HG02885 (cell line): ENCODE data around the gene SHFL.

ENCODE experiments used
- ATAC-seq: cut with Tn5 transposase; IDR thresholded peaks from one replicate; pipeline ENCODE4 v1.9.1; 2021; ENCODE audit warnings: mild to moderate bottlenecking; ENCODE audit not compliant: unreplicated experiment, poor library complexity

Gene SHFL

DNA sequence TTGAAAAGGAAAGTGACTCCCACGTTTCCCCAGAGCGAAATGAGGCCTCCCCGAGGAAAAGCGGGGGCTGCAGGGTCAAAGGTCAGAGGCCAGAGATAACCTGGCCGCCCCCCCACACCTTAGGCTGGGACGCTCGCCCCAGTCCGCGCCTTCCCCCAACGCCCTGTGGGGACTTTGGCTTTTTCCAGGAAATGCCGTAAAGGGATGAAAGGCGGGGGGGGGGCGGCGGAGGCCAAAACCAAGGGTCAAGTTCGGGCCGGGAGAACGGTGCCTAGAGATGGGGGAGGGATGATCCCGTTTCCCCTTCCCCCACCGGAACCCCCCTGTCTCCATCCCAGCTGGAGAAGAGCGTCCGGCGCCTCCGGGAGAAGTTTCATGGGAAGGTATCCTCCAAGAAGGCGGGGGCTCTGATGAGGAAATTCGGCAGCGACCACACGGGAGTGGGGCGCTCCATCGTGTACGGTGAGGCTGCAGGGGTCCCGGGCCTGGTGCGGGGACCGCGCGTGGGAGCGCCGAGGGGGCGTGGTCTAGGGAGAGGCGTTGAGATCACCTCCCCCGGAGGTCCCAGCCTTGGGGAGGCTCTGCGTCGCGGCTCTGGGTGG, 575 bp downstream of the SHFL start:
- ATAC-seq, result peak; percentile 11

DNA sequence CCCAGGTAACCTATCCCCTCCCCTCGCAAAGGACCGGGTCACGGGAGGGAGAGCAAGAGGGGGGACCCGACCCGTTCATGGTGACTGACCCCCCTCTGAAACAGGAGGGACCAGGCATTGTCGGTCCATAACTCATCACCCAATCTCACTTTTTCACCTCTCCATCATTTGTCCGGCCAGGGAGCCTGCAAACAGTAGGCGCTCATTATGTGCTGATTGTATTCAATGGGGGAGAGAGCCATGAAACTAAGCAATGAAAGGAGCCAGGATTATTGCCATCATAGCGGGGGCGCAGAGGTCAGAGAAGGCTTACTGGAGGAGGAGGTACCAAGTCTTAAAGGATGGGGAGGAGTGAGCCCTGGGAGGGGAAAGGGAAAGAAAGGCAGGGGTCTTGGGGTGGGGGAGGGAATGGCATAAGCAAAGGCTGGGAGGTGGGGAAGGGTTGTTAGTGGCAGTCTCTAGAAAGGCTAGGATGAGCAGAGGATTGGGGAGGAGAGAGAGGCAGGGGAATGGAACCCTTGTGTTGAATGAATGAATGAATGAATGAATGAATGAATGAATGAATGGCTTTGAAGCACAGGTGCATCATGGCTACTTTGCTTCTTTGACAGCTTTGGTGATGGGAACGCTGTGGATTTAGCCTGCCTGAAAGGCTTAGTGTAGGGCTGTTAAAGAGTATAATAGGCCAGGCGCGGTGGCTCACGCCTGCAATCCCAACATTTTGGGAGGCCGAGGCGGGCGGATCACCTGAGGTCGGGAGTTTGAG, 1.4 kb downstream of the SHFL start:
- ATAC-seq, result no peak

DNA sequence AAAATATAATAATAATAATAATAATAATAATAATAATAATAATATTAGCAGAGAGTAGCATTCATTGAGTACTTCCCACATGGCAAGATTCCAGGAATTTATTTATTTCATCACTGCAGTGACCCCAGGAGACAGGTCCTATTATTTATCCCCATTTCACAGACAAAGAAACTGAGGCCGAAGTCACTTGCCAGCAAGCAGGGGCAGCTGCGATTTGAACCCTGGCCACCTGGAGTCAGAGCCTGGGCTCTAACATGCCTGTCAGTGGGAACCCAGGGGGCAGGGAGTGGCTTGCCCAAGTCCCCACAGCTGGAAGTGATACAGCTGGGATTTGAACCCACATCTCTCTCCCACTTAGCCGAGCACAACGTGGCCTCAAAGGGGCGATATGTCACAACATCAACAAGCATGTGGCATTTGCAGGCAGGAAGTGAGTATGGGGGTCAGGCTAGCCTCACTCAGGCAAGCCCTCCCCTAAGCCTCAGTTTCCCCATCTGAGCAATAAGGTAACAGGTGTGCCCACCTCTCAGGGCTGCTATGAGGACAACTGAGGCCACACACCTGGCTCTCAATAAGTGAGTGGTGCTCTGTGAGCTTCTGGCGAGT, 2.9 kb downstream of the SHFL start:
- ATAC-seq, result no peak

DNA sequence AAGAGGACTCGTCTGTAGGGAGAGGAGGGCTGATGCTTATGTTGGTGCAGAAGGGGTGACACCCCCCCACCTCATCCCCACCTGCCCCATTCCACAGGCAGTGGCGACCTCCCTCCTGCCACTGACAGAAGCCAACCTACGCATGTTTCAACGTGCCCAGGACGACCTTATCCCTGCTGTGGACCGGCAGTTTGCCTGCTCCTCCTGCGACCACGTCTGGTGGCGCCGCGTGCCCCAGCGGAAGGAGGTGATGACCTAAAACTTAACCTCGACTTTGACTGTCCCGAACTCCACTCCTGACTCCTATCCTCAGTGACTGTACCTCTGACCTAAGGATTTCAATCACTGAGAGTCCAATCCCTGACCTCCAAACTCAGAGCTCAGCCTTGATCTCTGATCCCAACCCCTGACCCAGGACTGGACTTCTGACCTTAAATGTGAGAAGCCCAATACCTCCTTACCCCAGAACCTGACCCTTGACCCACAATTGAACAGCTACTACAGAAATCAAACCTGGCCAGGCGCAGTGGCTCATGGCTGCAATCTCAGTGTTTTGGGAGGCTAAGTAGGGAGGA, 3.8 kb downstream of the SHFL start:
- no peak for ATAC-seq

DNA sequence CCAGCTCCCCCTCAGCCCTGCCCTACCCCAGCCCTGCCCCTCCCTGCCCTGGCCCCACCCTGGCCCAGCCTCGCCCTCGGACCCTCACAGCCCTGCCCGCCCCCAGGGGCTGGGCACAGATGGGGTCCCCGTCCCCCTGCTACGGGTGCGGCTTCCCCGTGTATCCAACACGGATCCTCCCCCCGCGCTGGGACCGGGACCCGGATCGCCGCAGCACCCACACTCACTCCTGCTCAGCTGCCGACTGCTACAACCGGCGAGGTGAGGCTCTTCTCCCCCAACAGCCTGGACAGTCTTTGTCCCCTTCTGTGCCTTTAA, 5.2 kb downstream of the SHFL start:
- ATAC-seq, result no peak

DNA sequence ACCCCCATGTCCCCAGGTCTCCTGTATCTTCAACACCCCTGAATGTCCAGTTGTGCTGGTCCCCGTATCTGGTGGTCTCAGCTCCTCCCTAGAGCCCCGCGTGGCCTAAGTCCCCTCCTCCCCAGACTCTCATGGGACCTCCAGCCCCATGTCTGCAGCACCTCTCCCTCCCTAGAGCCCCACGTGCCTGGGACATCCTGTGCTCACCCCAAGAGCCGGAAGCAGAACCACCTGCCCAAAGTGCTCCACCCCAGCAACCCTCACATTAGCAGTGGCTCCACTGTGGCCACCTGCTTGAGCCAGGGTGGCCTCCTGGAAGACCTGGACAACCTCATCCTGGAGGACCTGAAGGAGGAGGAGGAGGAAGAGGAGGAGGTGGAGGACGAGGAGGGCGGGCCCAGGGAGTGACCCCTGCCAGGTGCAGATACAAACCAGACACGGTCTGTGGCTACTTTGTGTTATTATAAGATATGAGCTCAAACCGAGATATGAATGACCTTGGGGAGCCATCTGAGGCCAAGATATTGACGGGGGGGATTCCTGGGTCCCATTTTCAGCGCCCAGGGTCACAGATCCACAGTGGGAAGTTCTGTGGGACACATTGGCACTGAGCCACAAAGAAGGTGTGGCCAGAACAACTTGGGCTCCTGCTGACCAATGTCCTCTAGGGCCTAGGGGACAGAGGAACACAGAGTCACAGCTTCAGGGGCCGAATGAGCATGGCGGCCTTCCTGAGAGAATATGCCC, 6.0 kb downstream of the SHFL start:
- no peak for ATAC-seq

DNA sequence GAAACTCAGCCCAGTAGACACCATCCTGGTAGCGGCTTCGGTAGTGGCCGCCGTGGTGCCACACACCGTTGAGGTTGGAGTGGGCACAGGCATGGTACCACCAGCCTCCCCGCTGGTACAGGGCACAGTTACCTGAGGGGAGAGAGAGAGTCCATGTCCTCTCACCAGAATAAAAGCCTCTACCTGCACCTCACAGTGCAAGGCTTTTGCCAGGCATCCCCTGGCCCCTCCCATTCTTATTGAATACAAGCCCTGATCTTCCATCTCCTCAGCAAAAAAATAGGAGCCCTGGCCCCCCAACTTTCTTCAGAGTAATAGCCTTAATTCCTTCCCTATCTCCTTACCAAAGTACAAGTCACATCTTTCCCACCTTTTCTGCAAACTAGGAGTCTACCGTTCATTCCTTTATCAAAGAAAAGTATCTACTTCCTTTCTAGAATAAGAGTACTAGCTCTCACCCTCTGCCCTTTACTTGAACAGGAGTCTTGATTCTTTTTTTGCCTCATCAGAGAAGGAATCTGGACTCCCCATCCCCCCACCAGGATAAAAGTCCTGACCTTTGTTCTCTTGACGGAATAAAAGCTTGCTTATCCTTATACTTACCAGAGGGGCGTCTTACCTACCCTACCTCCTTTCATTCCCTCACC, 6.7 kb downstream of the SHFL start:
- ATAC-seq, result no peak

DNA sequence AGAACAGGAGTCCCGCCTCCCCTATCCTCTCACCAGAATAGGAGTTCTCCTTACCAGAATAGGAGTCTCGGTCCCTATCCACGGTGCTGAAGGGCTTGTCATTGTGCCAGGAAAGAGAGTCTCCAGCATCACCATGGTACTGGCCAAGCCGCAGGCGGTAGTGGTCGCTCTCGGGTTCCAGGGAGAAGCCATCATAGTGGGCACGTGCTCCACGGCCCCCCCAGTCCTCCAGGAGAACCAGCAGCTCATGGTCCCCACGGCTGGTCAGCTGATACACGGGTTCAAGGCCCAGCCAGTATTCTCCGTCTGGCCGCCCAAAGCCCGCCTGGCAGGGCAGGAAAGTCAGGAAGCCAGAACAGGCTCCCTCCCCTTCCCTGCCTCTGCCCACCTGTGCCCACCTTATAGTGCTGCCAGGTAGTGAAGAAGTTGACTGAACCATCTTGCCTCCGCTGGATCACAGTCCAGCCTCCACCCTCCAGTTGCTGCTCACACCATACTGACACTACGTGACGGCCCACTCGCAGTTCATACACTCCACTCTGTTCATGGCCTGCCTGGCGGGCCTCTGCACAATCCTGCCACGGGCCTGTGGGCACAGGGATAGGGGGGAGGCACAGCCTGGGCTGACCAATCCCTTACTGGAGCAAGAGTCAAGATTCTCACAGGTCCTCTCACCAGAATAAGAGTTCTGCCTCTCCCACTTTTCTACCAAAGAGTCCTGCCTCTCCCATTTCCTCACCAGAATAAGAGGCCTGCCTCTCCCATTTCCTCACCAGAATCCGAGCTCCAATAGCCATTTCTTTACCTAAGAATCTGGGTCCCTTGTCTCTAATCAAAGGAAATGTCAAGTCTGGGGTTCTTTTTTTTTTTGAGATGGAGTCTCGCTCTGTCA, 7.4 kb downstream of the SHFL start:
- no peak for ATAC-seq

DNA sequence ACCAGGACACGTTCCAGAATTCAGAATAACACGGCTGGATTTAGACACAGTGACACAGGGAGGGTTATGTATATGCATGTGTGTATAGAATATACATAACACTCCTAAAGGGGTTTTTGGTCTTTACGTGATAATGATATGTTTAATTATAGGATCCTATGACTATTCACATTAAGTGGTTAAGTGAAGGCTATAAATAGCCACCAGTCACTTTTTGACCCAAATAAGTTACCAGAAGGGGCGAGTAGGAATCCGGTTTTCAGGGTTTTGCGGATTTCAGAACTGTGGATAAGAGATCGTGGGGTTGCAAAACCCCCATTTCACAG, 9.5 kb downstream of the SHFL start:
- no peak for ATAC-seq

DNA sequence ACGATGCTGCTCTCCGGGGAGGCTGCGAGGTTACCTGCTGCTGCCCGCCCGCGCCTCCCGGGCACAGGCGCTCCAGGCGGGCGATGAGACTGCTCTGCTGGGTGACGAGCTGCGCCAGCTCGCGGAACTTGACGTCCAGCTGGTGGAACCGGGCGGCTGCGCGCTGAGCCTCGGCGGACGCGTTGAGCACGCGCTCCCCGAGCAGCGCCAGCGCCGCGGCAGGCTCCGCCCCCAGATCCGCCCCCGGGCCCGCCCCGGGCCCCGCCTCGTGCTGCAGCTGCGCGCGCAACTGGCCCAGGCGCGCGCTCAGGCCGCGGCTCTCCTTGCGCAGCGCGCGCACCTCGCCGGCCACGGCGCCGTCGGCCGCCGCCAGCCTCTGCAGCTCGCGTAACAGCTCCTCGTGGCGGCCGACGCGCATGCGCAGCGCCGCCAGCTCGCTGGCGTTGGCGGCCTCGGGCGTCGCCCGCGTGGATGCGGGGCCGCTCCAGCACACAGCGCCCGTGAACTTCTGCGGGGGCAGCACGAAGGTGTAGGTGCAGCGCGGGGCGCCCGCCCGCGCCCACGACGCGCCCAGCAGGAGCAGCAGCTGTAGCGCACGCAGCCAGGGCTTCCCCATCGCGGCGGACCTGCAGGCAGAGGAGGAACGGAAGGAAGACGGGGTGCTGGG, 10.0 kb downstream of the SHFL start:
- ATAC-seq, result peak; percentile 85

DNA sequence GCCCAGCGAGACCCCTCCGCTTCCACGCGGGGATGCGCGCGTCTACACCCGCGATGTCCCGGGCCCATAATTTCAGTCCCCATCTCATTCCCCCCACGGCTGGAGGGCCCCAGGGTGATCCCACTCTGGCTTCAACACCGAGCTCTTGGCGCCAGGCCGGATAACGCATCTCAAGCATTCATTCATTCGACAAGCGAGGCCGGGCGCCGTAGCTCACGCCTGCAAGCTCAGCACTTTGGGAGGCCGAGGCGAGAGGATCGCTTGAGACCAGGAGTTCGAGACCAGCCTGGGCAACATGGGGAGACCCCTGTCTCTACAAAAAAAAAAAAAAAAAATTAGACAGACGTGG, 10.5 kb downstream of the SHFL start:
- ATAC-seq, result no peak

DNA sequence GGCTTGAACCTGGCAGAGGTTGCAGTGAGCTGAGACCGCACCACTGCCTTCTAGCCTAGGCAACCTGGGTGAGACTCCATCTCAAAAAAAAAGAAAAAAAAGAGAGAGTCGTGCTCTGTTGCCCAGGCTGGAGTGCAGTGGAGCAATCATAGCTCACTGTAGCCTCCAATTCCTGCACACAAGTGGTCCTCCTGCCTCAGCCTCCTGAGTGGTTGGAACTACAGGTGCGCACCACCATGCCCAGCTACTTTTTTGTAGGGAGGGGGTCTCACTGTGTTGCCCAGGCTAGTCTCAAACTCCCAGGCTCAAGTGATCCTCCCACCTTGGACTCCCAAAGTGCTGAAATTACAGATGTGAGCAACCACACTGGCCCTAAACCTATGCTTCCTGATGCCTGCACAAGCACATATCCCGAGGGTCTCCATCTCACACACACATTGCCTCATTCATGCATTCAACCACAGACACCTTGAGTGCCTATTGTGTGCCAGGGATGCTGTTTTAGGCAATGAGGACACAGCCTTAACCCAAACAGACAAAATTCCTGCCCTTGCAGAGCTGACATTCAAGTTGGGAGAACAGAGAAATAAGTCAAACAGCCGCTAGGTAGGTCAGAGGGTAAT, 14.2 kb downstream of the SHFL start:
- ATAC-seq, result no peak

DNA sequence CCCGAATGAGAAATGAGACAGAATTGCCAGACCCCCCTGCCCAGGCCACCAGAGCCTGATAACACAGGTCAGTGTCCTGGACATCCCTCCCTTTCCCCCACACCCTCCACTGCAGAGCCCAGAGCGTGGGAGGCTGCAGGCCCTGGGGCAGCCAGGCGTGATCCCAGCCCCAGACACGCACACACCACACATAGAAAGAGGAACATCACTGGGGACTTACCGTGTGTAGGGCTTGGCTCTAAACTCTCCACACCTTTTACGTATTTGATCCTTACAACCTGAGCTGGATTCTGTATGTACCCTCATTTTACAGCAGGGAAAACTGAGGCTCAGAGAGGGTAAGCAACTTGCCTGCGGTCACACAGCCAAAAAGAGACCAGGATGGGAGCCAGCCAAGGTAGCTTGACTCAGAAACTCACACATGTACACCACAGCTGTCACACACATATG, 16.7 kb downstream of the SHFL start:
- ATAC-seq, result peak; percentile 36

DNA sequence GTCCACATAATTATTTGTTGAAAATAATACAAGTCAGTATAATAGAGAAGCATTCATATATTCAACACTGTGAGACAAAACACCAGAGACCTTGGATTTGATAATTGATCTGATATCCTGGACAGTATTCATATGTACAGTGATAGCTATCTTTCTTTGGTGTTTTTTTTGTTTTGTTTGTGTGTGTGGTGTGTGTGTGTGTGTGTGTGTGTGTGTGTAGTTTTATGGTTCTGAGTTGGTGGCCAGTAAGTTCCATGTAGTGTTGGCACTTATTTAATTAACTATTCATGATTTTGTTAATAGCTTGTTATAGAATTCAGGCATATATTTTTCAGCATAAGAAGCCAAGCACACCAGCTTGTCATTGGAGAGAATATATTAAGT, 18.0 kb downstream of the SHFL start:
- ATAC-seq, result no peak

DNA sequence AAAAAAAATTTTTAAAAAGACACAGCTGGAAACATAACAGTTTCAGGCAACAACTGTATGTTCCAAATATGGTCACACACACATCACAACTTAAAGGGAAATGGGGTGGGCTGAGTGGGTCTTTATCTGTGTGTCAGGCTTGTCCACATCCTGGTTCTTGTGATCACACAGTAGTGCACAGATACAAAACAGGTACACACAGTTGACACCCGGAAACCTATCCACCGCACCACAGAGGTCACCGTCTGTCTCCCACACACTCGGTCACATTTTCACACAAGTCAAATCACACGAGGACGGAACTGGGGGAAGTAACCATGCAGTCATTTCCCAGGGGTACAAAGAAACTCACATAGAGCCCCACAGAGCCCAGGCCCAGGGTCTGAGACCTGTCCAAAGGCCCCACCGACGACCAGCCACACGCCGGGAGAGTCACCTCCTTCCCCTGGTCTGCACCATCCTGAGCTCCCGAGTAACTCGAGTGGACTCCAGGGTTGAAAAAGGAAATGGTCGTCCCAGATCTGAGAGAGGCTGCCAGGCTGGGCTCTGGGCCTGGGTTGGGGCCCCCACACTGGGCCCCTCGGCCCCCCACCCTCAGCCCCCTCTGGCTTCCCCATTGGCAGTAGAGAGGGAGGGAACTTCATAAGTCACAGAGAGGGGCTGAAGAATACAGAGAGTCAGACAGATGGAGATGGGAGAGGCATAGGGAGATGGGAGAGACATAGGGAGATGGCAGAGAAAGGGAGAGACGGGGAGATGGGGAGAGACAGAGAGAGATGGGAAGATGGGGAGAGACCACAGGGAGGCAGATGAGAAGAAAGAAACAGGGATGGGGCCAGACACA, 18.8 kb downstream of the SHFL start:
- ATAC-seq, result no peak

DNA sequence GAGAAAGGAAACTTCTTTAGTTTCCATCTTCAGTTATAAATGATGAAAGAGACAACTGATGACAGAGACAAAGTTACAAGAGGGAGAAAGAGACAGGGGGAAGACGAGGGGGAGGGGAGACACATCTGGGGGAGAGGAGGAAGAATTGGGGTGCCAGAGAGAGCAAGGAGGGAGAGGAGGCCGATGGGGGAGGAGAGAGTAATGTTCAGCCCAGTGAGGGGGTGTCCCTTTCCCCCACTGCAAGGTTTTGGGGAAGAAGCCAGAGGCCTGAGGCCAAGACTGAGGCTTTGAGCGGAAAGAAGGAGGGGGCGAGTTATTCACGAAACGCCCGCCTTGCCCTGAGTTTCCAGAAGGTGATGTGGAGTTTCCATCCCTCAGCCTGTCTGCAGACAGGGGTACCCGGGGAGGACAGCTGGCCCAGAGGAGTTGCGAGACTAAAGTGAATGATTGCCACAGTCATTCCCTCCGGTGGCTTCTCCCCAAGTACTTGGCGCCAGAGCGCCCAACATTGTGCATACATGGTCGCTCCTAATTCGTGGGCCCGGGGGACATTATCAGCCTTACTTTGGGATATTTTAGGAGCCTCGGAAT, 19.5 kb downstream of the SHFL start:
- ATAC-seq, result peak; percentile 25

DNA sequence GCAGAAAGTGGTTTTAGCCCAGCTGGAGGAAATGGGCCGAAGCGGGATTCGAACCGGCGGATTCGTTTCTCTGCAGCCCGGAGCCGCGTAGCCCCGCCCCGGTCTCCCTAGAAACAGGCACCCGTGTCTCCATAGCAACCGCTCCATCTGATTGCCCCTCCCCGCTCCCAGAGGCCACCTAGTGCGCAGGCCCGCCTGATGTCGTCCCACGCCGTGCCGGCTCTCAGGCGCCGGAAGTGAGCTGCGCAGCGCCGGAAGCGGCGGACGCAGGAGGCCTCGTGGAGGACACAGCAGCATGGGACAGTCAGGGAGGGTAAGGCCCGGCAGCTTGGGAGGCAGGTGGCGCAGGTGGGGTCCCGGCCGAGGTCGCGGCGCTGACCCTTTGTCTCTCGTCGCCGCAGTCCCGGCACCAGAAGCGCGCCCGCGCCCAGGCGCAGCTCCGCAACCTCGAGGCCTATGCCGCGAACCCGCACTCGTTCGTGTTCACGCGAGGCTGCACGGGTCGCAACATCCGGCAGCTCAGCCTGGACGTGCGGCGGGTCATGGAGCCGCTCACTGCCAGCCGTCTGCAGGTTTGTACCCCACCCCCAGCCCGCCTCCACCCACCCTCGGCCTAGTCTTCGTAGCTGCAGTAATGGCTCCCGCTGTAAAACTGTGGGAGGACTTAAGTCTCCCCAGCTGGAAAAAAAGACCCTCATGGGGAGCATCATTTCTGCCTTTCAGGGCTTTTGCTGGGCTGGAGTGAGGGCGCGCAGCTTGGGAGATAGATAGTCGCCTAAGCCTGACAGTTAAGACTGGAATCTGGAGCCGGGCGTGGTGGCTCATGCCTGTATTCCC, 20.2 kb downstream of the SHFL start, which contains the start of gene PPAN:
PPAN (plus strand) TSS at position 263 of the 837 bp plus-strand sequence; CDS start at position 296, 33 bp downstream.
- ATAC-seq, result peak; percentile 61
